Adrenal gland (tissue), 12 donors: ENCODE measurements around the gene ZEB1. TPM values are rescaled to one million over a fixed set of nuclear protein-coding genes. Genes with fewer than 3 reads are reported as not detected.

ENCODE experiments used
- DNase-seq, 7 donors: peaks; one replicate each; pipeline ENCODE4 v3.0.0-alpha.2; 2019 to 2020
- H3K27ac ChIP-seq, 5 donors: fragments of 200-600 bp; sonication (generic) in 4 of 5; 1 replicate in 3 of 5; 2 replicates in 2 of 5; pipeline versions ENCODE4 v1.5.1 to v1.8.0; 2016 to 2020; ENCODE audit warnings: mild to moderate bottlenecking in 1 of 5
- H3K27me3 ChIP-seq: fragments of 200-600 bp; 2 replicates; pipeline ENCODE4 v1.8.0; 2021
- H3K36me3 ChIP-seq, 2 donors: fragments of 200-600 bp; replicated peaks in 1 of 2; 1 replicate in 1 of 2; 2 replicates in 1 of 2; pipeline versions ENCODE4 v1.5.1 to v1.8.0; 2018 to 2022
- H3K4me1 ChIP-seq, 2 donors: fragments of 200-600 bp; replicated peaks in 1 of 2; 1 replicate in 1 of 2; 2 replicates in 1 of 2; pipeline versions ENCODE4 v1.5.1 to v1.8.0; 2018 to 2021
- H3K4me3 ChIP-seq, 4 donors: fragments of 200-600 bp; sonication (generic) in 3 of 4; one replicate each; pipeline ENCODE4 v1.5.1; 2016 to 2018
- H3K9me3 ChIP-seq, 3 donors: fragments of 200-600 bp; sonication (generic) in 1 of 3; replicated peaks in 1 of 3; 1 replicate in 2 of 3; 2 replicates in 1 of 3; pipeline versions ENCODE4 v1.5.1 to v1.8.0; 2016 to 2021
- CTCF ChIP-seq, 6 experiments: fragments of 450-650 bp in 4 of 6; fragments of 200-600 bp in 2 of 6; sonication (generic) in 1 of 6; IDR thresholded peaks; 1 replicate in 5 of 6; 2 replicates in 1 of 6; pipeline versions ENCODE4 v1.5.1 to v1.8.0; 2016 to 2021; ENCODE audit warnings: antibody characterized with exemption in 6 of 6, mild to moderate bottlenecking in 2 of 6, moderate library complexity in 1 of 6
- POLR2A ChIP-seq, 2 donors: fragments of 450-650 bp; IDR thresholded peaks; one replicate each; pipeline ENCODE4 v1.6.1; 2017; ENCODE audit warnings: antibody characterized with exemption in 2 of 2, mild to moderate bottlenecking in 2 of 2, moderate library complexity in 1 of 2
- WGBS, 4 donors: extraction: QIAGEN DNeasy Blood & Tissue Kit in 2 of 4; methylation state at CpG; one replicate each; pipeline versions ENCODE4 v1.1.5 to v1.1.7; 2013 to 2017; 5-methylcytosine and 5-hydroxymethylcytosine counted together
- intact Hi-C, 2 donors: fragments of 100-400 bp; cut with DNase I; formaldehyde crosslinking; loops; one replicate each; pipeline versions ENCODE4 v1.14.1 to v1.15.0; 2022 to 2023
- polyA plus RNA-seq, 3 donors: library from polyadenylated mRNA; stranded (reverse); fragments of 200-250 nt in 2 of 3; fragments of 350-450 nt in 1 of 3; fragmentation: Illumina TruSeq in 1 of 3; extraction: RNeasy Lipid Tissue Mini Kit (QIAGEN cat#74804) in 1 of 3; gene quantifications; one replicate each; pipeline ENCODE4 v1.2.3, GENCODE V29; 2013 to 2014
- total RNA-seq, 9 donors: library from RNA; depleted of rRNA in 4 of 9; stranded (reverse); fragments of >200 nt in 4 of 9; fragments of 120-200 nt in 1 of 9; fragmentation: NEBNext Ultra II Directional in 1 of 9; extraction: Animal tissue kit (Norgen Biotek cat#: 25700) in 1 of 9; gene quantifications; one replicate each; pipeline versions ENCODE4 v1.1.0 to v1.2.4, GENCODE V29; 2013 to 2023
- donor health status: healthy with polysubstance abuse.
- donor health status: Bipolar disorder and iron deficiency.
- donor health status: DM: yes; HTN: yes; CAD: no.
- donor health status: DM: no; HTN: no; CAD: no.
- donor health status: DM: no; HTN: no; CAD: no.
- donor health status: DM: yes; HTN: yes; CAD: no.

The ZEB1 gene
- total and polyA plus RNA-seq, 12 donors: 7.3 to 34.9 (median 22.9) TPM

DNA sequence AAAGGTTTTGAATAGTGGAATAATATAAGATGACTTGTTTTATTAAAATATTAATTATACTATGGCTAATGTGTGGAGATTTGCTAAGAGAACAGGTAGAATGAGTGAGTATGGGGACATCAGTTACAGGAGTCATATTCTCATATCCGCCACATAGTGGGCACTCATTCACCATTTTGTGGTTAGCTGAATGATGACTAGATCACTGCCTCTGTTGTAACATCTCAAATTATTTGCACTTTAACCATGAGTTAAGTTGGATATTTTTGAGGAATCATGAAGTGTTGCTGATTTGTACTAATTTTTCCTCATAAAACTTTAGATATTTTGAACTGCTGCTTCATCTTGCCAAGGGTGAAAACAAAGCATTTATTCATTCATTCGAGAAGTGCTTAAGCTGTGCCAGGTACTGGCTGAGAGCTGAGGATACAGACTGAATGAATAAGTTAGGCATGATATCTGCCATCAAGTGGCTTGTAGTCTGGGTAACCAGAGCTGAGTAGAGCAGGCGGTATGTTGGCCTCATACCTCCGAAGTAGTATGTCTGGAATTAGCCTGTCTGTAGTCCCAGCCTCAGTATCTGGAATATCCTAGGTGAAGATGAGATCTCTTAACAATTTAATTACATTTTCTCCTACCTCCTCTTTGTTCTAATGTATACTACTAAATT lies 100.5 kb downstream of the ZEB1 start:
- Histone ChIP-seq H3K4me1 (peaks cover 2 to 8% of the 10 kb centered on the region in 2 donors), H3K9me3 (no peaks in the 10 kb centered on the region), H3K4me3 (no peak overlapping the region), H3K27me3 (no peaks in the 10 kb centered on the region), H3K36me3 (no peaks in the 10 kb centered on the region), H3K27ac (no peak overlapping the region)
- intact Hi-C loops: no loop called here
- WGBS, 4 donors: 84 to 89% (median 87%) methylated on average over 4 of the region's 4 CpGs
- TF ChIP-seq CTCF (IDR thresholded peaks at IDR 0.05) (no peak), POLR2A (IDR thresholded peaks at IDR 0.05) (no peak)
- DNase-seq: no peak

DNA sequence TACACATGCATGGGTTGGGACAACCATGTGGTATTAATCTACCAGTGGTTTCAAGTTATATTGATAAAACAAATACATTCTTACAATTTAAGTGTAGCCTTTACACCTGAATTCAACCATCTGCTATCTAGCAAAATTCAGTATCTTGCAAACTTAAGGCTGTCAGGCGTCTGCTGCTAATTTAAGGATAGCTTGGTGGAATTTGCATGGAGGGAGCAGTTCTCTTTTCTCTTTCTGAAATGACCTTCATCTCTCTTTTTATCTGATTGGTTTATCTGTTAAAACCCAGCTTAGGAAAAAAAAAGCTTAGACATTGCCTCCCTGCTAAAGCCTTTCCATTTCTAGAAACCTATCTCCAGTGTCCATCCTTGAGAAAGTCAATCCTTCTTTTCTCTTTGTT lies 102.3 kb downstream of the ZEB1 start:
- intact Hi-C loops: no loop called here
- 63 to 66% (median 64%) methylated on average over 1 of the region's 1 CpG for WGBS, 4 donors

DNA sequence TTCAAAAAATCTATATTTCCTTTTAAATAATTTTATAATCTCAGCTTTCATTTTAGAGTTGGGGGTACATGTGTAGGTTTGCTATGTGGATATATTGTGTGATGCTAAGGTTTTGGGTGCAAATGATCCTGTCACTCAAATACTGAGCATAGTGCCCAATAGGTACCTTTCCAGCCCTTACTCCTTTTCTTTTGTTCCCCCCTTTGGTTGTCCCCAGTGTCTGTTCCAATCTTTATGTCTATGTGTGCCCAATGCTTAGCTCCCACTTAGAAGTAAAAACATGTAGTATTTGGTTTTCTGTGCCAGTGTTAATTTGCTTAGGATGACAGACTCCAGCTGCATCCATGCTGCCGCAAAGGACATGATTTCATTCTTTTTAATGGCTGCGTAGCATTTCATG lies 103.6 kb downstream of the ZEB1 start:
- Histone ChIP-seq H3K27me3 (no peaks in the 10 kb centered on the region), H3K36me3 (no peaks in the 10 kb centered on the region), H3K9me3 (no peaks in the 10 kb centered on the region), H3K27ac (no peak overlapping the region), H3K4me1 (peaks cover 2 to 8% of the 10 kb centered on the region in 2 donors), H3K4me3 (no peak overlapping the region)
- no peak for DNase-seq
- WGBS, 4 donors: 99 to 100% (median 100%) methylated on average over 2 of the region's 2 CpGs
- TF ChIP-seq POLR2A (IDR thresholded peaks at IDR 0.05): no peak
- no peak for TF ChIP-seq CTCF (IDR thresholded peaks at IDR 0.05)
- intact Hi-C loops: no loop called here

More for the DNA sequence above, 102.3 kb downstream of the ZEB1 start:
- DNase-seq: no peak
- no peaks in the 10 kb centered on the region for H3K9me3 ChIP-seq
- no peak for TF ChIP-seq CTCF (IDR thresholded peaks at IDR 0.05)
- no peak for TF ChIP-seq POLR2A (IDR thresholded peaks at IDR 0.05)
- H3K36me3 ChIP-seq: no peaks in the 10 kb centered on the region
- no peaks in the 10 kb centered on the region for H3K27me3 ChIP-seq
- no peak overlapping the region for H3K27ac ChIP-seq
- peaks cover 2 to 8% of the 10 kb centered on the region in 2 donors for H3K4me1 ChIP-seq
- no peak overlapping the region for H3K4me3 ChIP-seq

- WGBS, 4 donors: 86 to 96% (median 93%) methylated on average over 1 of the region's 1 CpG
- TF ChIP-seq CTCF (IDR thresholded peaks at IDR 0.05): no peak
- TF ChIP-seq POLR2A (IDR thresholded peaks at IDR 0.05): no peak
- H3K4me1 ChIP-seq: peaks cover 2 to 8% of the 10 kb centered on the region in 2 donors
- intact Hi-C loops: no loop called here
- no peaks in the 10 kb centered on the region for H3K27me3 ChIP-seq
- no peak overlapping the region for H3K27ac ChIP-seq
- no peaks in the 10 kb centered on the region for H3K36me3 ChIP-seq
- no peak overlapping the region for H3K4me3 ChIP-seq
- DNase-seq: no peak
- H3K9me3 ChIP-seq: no peaks in the 10 kb centered on the region
Measured at GRCh38 chr10:31424473-31424872, 105.5 kb downstream of the ZEB1 start.
